Uterus (tissue), 2 donors: ENCODE results near the gene LAMB3.

Source experiments
- CTCF ChIP-seq, 4 experiments: fragments of 200-600 bp in 2 of 4; fragments of 450-650 bp in 2 of 4; sonication (generic) in 2 of 4; IDR thresholded peaks; one replicate each; pipeline ENCODE4 v1.5.1; 2016 to 2019; ENCODE audit warnings: antibody characterized with exemption in 4 of 4, mild to moderate bottlenecking in 2 of 4, moderate library complexity in 1 of 4
- POLR2A ChIP-seq, 2 donors: fragments of 450-650 bp; IDR thresholded peaks; one replicate each; pipeline ENCODE4 v1.6.1; 2016; ENCODE audit warnings: antibody characterized with exemption in 2 of 2, mild to moderate bottlenecking in 1 of 2, moderate library complexity in 1 of 2

GRCh38 chr1:209614151-209614420 is 38.1 kb downstream of the LAMB3 start:
- TF ChIP-seq CTCF (IDR thresholded peaks at IDR 0.05) = no peak
- no peak for TF ChIP-seq POLR2A (IDR thresholded peaks at IDR 0.05)
